DOHH2 (cell line): ENCODE results near the gene SORT1.
A peak's percentile ranks its signal among the peaks of the same experiment; 100 is the strongest.

ENCODE experiments used
- H3F3A ChIP-seq: fragments of 200-600 bp; sonication (generic), shearing (Covaris generic); 2 replicates; pipeline ENCODE4 v1.6.0; 2016; ENCODE audit warnings: antibody characterized with exemption, mild to moderate bottlenecking; ENCODE audit not compliant: control insufficient read depth, insufficient read depth
- H3K27ac ChIP-seq: fragments of 200-600 bp; sonication (generic); 2 replicates; pipeline ENCODE4 v1.5.1; 2014; ENCODE audit warnings: low read depth, mild to moderate bottlenecking, low read length, moderate library complexity
- H3K27me3 ChIP-seq: fragments of 200-600 bp; sonication (generic); 2 replicates; pipeline ENCODE4 v1.6.1; 2014; ENCODE audit warnings: mild to moderate bottlenecking, low read length, mixed read lengths; ENCODE audit not compliant: control insufficient read depth
- H3K36me3 ChIP-seq: fragments of 200-600 bp; sonication (generic); 2 replicates; pipeline ENCODE4 v1.6.1; 2014; ENCODE audit warnings: mild to moderate bottlenecking, low read length, moderate library complexity, mixed read lengths; ENCODE audit not compliant: control insufficient read depth
- H3K4me1 ChIP-seq: fragments of 200-600 bp; sonication (generic); 2 replicates; pipeline ENCODE4 v1.6.1; 2014; ENCODE audit warnings: mild to moderate bottlenecking, low read length, mixed read lengths; ENCODE audit not compliant: control insufficient read depth
- H3K4me2 ChIP-seq: fragments of 200-600 bp; sonication (generic); 2 replicates; pipeline ENCODE4 v1.6.0; 2014; ENCODE audit warnings: mild to moderate bottlenecking, low read length, moderate library complexity
- H3K4me3 ChIP-seq: fragments of 200-600 bp; sonication (generic); 2 replicates; pipeline ENCODE4 v1.5.1; 2014; ENCODE audit warnings: mild to moderate bottlenecking, low read length, mixed read lengths
- H3K79me2 ChIP-seq: fragments of 200-600 bp; sonication (generic); 2 replicates; pipeline ENCODE4 v1.6.1; 2014; ENCODE audit warnings: mild to moderate bottlenecking, low read length, mixed read lengths; ENCODE audit not compliant: control insufficient read depth
- H3K9me2 ChIP-seq: fragments of 200-600 bp; sonication (generic); replicated peaks from 2 replicates; pipeline ENCODE4 v1.6.1; 2014; ENCODE audit warnings: mild to moderate bottlenecking, low read length, mixed read lengths; ENCODE audit not compliant: control insufficient read depth
- H3K9me3 ChIP-seq: fragments of 200-600 bp; sonication (generic); 2 replicates; pipeline ENCODE4 v1.6.1; 2014; ENCODE audit warnings: antibody characterized with exemption, low read length, mixed read lengths; ENCODE audit not compliant: control insufficient read depth, insufficient read depth
- H4K20me1 ChIP-seq: fragments of 200-600 bp; sonication (generic); 2 replicates; pipeline ENCODE4 v1.6.0; 2014; ENCODE audit warnings: low read depth, mild to moderate bottlenecking, antibody characterized with exemption, low read length, moderate library complexity; ENCODE audit not compliant: control insufficient read depth, insufficient read depth
- CTCF ChIP-seq: fragments of 200-600 bp; sonication (generic); IDR thresholded peaks from one replicate; pipeline ENCODE4 v1.5.1; 2014; ENCODE audit warnings: antibody characterized with exemption, mild to moderate bottlenecking, low read depth, low read length; ENCODE audit not compliant: poor library complexity, severe bottlenecking
- EZH2phosphoT487 ChIP-seq: fragments of 200-600 bp; sonication (generic); IDR thresholded peaks from 2 replicates; pipeline ENCODE4 v1.6.1; 2017; ENCODE audit warnings: borderline replicate concordance, mild to moderate bottlenecking, antibody characterized with exemption, low read length, moderate library complexity, mixed read lengths

SORT1 gene

DNA sequence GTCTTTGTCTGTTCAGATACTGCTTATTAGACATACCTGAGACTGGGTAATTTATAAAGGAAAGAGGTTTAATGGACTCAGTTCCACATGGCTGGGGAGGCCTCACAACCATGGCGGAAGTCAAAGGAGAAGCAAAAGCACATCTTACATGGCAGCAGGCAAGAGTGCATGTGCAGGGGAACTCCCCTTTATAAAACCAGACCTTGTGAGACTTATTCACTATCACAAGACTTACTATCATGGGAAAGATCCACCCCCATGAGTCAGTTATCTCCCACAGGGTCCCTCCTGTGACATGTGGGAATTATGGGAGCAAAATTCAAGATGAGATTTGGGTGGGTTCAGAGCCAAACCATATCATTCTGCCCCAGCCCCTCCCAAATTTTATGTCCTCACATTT, 35.6 kb upstream of the SORT1 start:
- Histone ChIP-seq H3F3A (no peaks in the 10 kb centered on the region), H3K9me2 (no peaks in the 10 kb centered on the region), H3K36me3 (no peaks in the 10 kb centered on the region), H3K9me3 (peaks cover 16% of the 10 kb centered on the region; the same call in 1 of the 2 replicates), H3K4me2 (no peak overlapping the region), H3K4me1 (no peaks in the 10 kb centered on the region), H3K79me2 (no peaks in the 10 kb centered on the region), H4K20me1 (no peaks in the 10 kb centered on the region), H3K4me3 (no peak overlapping the region), H3K27me3 (no peaks in the 10 kb centered on the region), H3K27ac (no peak overlapping the region)
- TF ChIP-seq CTCF (no peak), EZH2phosphoT487 (no peak)

DNA sequence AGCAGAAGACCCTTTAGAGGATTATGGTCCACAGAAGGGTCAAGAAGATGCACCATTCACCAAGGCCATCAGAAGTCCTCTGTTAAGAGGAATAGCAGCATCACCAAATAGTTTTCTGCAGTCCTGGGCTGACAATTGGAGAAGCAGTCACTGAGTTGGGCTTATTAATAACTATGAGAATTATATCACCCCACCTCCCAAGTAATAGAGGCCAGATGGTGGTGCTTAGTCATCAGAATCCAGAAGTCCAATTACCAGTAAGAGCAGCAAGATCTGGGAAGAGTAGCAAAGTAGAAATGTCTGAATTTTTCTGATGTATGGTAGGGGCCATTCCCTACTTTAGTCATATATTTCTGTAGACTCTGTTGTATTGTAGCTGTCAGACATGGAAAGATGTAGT, 34.6 kb upstream of the SORT1 start:
- no peaks in the 10 kb centered on the region for H3K27me3 ChIP-seq
- H3K9me3 ChIP-seq, result peaks cover 16% of the 10 kb centered on the region; the same call in 1 of the 2 replicates
- H3K4me1 ChIP-seq, result peaks cover 6% of the 10 kb centered on the region
- no peak overlapping the region for H3K4me2 ChIP-seq
- no peaks in the 10 kb centered on the region for H3K9me2 ChIP-seq
- no peaks in the 10 kb centered on the region for H3K36me3 ChIP-seq
- TF ChIP-seq EZH2phosphoT487 (no peak), CTCF (no peak)
- no peak overlapping the region for H3K27ac ChIP-seq
- H3K79me2 ChIP-seq, result peaks cover 7% of the 10 kb centered on the region
- no peak overlapping the region for H3K4me3 ChIP-seq
- no peaks in the 10 kb centered on the region for H3F3A ChIP-seq
- no peaks in the 10 kb centered on the region for H4K20me1 ChIP-seq

- no peaks in the 10 kb centered on the region for H3K9me3 ChIP-seq
- peak overlapping the region; percentile 69 for H3K27ac ChIP-seq
- TF ChIP-seq EZH2phosphoT487 (no peak), CTCF (no peak)
- peaks cover 56% of the 10 kb centered on the region for H3K79me2 ChIP-seq
- peaks cover 3% of the 10 kb centered on the region; the same call in 1 of the 2 replicates for H4K20me1 ChIP-seq
- no peaks in the 10 kb centered on the region for H3K9me2 ChIP-seq
- no peaks in the 10 kb centered on the region for H3F3A ChIP-seq
- H3K27me3 ChIP-seq, result no peaks in the 10 kb centered on the region
- peak overlapping the region; percentile 88 for H3K4me2 ChIP-seq
- H3K36me3 ChIP-seq, result peaks cover 33% of the 10 kb centered on the region
- H3K4me1 ChIP-seq, result peaks cover 31% of the 10 kb centered on the region
- peak overlapping the region; percentile 100 for H3K4me3 ChIP-seq
These were observed 29.4 kb upstream of the SORT1 start for GRCh38 chr1:109427171-109427467.
